Stimulated activated naive CD8-positive, alpha-beta T cell treated with anti-CD3 and anti-CD28 coated beads, Interleukin-15, Interleukin-2, amounts not matched to agents 100 ng/mL and 50 ng/mL, for 24 hours (primary cell): Measurements from ENCODE around the gene NCAM2.

Experiments
- H3K27ac Mint-ChIP-seq: one replicate; pipeline ENCODE4 v1.8.0; 2021; ENCODE audit warnings: mild to moderate bottlenecking, mixed read lengths
- H3K27me3 Mint-ChIP-seq: one replicate; pipeline ENCODE4 v1.8.0; 2021; ENCODE audit warnings: mixed read lengths
- H3K36me3 Mint-ChIP-seq: one replicate; pipeline ENCODE4 v1.8.0; 2021; ENCODE audit warnings: low read depth, mixed read lengths
- H3K4me1 Mint-ChIP-seq: one replicate; pipeline ENCODE4 v1.8.0; 2021; ENCODE audit warnings: low read depth, mixed read lengths
- H3K4me3 Mint-ChIP-seq: one replicate; pipeline ENCODE4 v1.8.0; 2021; ENCODE audit warnings: mild to moderate bottlenecking, mixed read lengths
- H3K9me3 Mint-ChIP-seq: one replicate; pipeline ENCODE4 v1.8.0; 2021; ENCODE audit warnings: mixed read lengths

NCAM2 gene

GRCh38 chr21:20997636-20998455 is at the start of gene NCAM2:
NCAM2 (plus strand) TSS chr21:20998409.
- H3K27ac Mint-ChIP-seq, result no peak within 1 kb of the TSS
- no peaks in the 10 kb centered on the region for H3K36me3 Mint-ChIP-seq

GRCh38 chr21:20949884-20950283 is 48.3 kb upstream of the NCAM2 start:
- H3K27ac Mint-ChIP-seq, result no peak overlapping the region
- H3K4me3 Mint-ChIP-seq, result no peak overlapping the region
- H3K4me1 Mint-ChIP-seq, result no peaks in the 10 kb centered on the region
- H3K36me3 Mint-ChIP-seq, result no peaks in the 10 kb centered on the region
- H3K27me3 Mint-ChIP-seq, result no peaks in the 10 kb centered on the region
- H3K9me3 Mint-ChIP-seq, result peaks cover 4% of the 10 kb centered on the region

More at GRCh38 chr21:20997636-20998455, at the start of gene NCAM2:
- Mint-ChIP-seq H3K9me3 (no peaks in the 10 kb centered on the region), H3K27me3 (peaks cover 55% of the 10 kb centered on the region), H3K4me1 (peaks cover 7% of the 10 kb centered on the region), H3K4me3 (peak within 1 kb of the TSS; percentile 66)

DNA sequence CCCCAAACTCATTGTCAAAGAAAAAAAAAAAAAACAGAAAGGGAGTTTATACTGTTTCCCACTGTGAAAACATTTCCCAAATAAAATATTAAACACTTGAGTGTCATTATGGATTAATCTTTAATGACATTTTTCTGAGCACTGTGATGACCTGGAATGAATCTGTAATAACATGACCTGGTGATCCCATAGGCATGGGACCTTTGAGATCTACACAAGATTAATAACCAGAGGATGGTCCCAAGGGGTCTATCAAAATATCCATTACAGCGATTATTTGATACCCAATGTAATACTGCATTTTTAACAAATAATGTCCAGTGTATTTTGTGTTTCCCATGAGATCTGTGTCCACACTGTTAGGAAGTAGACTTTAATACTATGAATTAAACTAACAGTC is 32.4 kb upstream of the NCAM2 start:
- no peak overlapping the region for H3K4me3 Mint-ChIP-seq
- H3K9me3 Mint-ChIP-seq, result no peaks in the 10 kb centered on the region
- H3K27ac Mint-ChIP-seq, result no peak overlapping the region
- H3K27me3 Mint-ChIP-seq, result no peaks in the 10 kb centered on the region
- H3K4me1 Mint-ChIP-seq, result no peaks in the 10 kb centered on the region
- no peaks in the 10 kb centered on the region for H3K36me3 Mint-ChIP-seq

DNA sequence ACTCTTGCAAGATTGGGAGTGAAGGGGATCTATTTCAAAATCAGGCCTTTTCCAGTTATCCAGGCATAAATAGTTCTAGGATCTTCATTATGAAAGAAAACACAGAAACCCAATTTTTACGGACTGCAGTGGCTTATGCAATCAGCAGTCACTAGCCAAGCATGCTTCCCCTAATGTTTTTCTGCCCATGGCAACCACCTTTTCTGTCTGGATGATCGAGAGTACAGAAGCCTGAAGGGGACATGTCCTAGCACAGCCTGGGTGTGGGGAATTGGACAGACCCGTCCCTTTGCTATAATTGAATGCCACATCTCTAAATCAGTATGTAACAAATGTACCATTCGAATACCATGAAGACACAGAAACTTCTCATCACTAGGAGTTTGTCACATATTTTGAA is 29.8 kb upstream of the NCAM2 start:
- H3K4me3 Mint-ChIP-seq, result no peak overlapping the region

DNA sequence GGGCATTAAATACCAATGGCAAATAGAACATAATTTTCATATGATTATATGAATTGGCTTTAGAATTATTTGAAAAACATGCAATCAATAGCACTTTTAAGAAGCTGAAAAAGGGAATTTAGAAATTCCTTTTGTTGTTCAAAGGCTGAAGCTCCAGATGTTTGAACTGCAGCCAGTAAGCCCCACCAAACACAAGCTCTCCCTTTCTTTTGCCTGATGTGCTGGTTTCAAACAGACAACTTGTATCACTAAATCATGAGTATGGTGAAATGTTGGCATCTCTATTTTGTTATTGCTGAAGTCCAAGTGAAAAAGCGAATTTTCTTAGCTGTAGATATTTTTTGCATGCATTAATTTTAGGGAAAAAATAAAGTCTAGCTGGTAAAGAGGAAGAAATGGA is 27.5 kb upstream of the NCAM2 start:
- Mint-ChIP-seq H3K27ac (no peak overlapping the region), H3K9me3 (no peaks in the 10 kb centered on the region), H3K36me3 (no peaks in the 10 kb centered on the region), H3K4me1 (no peaks in the 10 kb centered on the region), H3K27me3 (no peaks in the 10 kb centered on the region), H3K4me3 (no peak overlapping the region)

More for the DNA sequence above, 29.8 kb upstream of the NCAM2 start:
- no peaks in the 10 kb centered on the region for H3K9me3 Mint-ChIP-seq
- no peaks in the 10 kb centered on the region for H3K36me3 Mint-ChIP-seq
- no peaks in the 10 kb centered on the region for H3K4me1 Mint-ChIP-seq
- no peak overlapping the region for H3K27ac Mint-ChIP-seq
- H3K27me3 Mint-ChIP-seq, result no peaks in the 10 kb centered on the region

- no peak overlapping the region for H3K27ac Mint-ChIP-seq
- H3K9me3 Mint-ChIP-seq, result no peaks in the 10 kb centered on the region
- H3K36me3 Mint-ChIP-seq, result no peaks in the 10 kb centered on the region
- no peaks in the 10 kb centered on the region for H3K27me3 Mint-ChIP-seq
- H3K4me3 Mint-ChIP-seq, result no peak overlapping the region
- H3K4me1 Mint-ChIP-seq, result no peaks in the 10 kb centered on the region
These were observed 26.8 kb upstream of the NCAM2 start for GRCh38 chr21:20971296-20971921.

DNA sequence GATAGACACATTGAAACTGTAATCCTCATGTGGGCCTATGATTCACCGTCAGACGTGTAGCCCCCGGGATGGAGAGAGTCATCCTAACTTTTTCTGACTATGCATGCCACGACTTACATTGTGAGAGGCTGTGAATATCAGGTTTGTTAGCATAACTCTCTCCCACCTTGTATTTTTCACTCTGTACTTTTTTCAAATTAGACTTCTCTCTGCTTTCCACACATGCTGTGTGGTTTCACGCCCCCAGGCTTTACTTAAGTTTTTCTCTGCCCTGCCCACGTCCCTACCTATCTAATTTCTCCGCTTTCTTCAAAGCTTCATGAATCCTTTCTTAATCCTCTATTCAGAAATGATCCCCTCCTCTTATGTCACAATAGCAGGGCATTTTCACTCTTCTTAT is 3.4 kb upstream of the NCAM2 start:
- no peak overlapping the region for H3K27ac Mint-ChIP-seq
- H3K27me3 Mint-ChIP-seq, result peaks cover 37% of the 10 kb centered on the region
- H3K36me3 Mint-ChIP-seq, result no peaks in the 10 kb centered on the region
- H3K9me3 Mint-ChIP-seq, result no peaks in the 10 kb centered on the region
- H3K4me3 Mint-ChIP-seq, result no peak overlapping the region
- peaks cover 7% of the 10 kb centered on the region for H3K4me1 Mint-ChIP-seq

DNA sequence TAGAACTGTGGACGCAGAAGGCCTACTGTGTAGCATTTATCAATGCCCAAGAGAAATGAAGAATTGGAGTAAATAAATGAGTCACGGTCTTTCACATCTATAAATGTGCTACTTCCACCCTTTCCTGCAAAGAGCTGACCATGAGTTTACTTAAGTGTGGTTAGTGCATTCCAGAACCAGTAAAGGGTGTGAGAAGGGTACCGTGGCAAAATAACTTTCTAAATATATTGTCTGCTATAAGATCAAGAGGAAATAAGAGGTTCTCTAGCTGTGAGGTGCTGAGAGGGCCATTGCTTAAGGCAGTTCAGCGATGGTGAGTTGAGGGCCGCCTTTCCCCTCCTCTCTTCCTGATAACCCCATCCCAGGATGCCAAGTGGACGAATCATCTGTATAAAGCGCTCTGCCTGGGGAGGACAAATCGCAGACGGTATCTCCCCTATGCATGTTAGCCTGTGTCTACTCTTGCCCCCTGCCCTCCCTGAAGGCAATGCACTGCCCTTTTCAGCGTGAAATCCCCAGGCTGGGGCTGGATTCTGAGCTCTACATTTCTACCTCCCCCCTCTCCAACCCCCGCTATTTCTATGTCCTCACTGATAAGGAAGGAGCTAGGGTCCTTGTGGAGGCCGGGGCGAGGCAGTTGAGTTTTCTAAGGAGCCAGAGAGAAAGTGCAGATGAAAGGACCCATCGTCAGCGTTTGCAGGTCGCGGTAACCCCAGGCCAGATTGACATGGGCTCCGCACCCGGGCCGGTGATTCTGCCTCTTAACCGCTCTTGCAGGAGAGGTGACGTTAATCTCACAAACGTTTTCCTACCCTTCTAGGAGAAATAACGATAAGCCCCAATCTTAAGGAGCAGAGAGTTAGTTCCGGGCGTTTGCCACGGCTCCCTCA is 1.5 kb upstream of the NCAM2 start:
- no peaks in the 10 kb centered on the region for H3K36me3 Mint-ChIP-seq
- peaks cover 53% of the 10 kb centered on the region for H3K27me3 Mint-ChIP-seq
- H3K4me3 Mint-ChIP-seq, result no peak overlapping the region
- no peak overlapping the region for H3K27ac Mint-ChIP-seq
- peaks cover 7% of the 10 kb centered on the region for H3K4me1 Mint-ChIP-seq
- H3K9me3 Mint-ChIP-seq, result no peaks in the 10 kb centered on the region

GRCh38 chr21:20997311-20997635 is 936 bp upstream of the NCAM2 start:
- Mint-ChIP-seq H3K9me3 (no peaks in the 10 kb centered on the region), H3K36me3 (no peaks in the 10 kb centered on the region), H3K4me1 (peaks cover 7% of the 10 kb centered on the region), H3K27ac (no peak overlapping the region), H3K4me3 (peak overlapping the region; percentile 47), H3K27me3 (peaks cover 58% of the 10 kb centered on the region)

DNA sequence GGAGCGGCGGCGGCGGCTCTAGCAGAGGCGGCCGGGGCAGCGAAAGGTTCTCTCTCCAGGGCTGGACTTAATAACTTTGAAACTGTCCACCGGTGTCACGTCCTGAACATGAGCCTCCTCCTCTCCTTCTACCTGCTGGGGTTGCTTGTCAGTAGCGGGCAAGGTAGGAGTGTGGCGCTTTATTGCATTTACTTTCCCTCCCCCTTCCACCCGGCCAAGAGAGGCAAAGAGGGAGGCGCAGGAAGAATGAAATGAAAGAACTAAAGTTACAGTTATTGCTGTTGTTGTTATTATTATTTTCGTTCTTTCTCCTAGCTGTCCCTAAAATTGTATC is 214 bp downstream of the NCAM2 start:
- no peaks in the 10 kb centered on the region for H3K9me3 Mint-ChIP-seq
- peak overlapping the region; percentile 66 for H3K4me3 Mint-ChIP-seq
- no peaks in the 10 kb centered on the region for H3K36me3 Mint-ChIP-seq
- H3K4me1 Mint-ChIP-seq, result peaks cover 7% of the 10 kb centered on the region
- peaks cover 55% of the 10 kb centered on the region for H3K27me3 Mint-ChIP-seq
- no peak overlapping the region for H3K27ac Mint-ChIP-seq

DNA sequence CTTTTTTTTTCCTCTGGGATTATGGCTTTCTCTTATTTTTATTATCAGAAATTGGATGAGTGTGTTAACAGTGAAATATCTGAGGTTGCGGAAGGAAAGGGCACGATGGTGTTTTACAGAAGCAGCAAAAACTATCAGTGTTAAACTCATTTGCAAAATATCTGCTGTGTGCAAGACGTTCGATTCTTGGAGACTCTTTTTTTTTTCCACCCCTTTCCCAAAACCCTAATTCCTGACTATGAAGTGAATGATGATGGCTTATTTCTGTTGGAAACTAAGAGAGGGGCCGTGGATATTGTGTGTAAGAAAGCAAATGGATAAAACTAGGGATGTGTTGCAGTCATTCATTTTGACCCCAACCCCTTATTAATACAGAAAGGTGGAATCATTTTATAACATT is 677 bp downstream of the NCAM2 start:
- H3K4me1 Mint-ChIP-seq, result peaks cover 7% of the 10 kb centered on the region
- H3K27ac Mint-ChIP-seq, result no peak overlapping the region

GRCh38 chr21:20999659-21000058 is 1.4 kb downstream of the NCAM2 start:
- Mint-ChIP-seq H3K36me3 (no peaks in the 10 kb centered on the region), H3K27ac (no peak overlapping the region), H3K4me3 (no peak overlapping the region), H3K9me3 (no peaks in the 10 kb centered on the region), H3K27me3 (peaks cover 55% of the 10 kb centered on the region), H3K4me1 (peaks cover 7% of the 10 kb centered on the region)

More for the DNA sequence above, 677 bp downstream of the NCAM2 start:
- Mint-ChIP-seq H3K4me3 (peak overlapping the region; percentile 66), H3K27me3 (peaks cover 55% of the 10 kb centered on the region), H3K36me3 (no peaks in the 10 kb centered on the region), H3K9me3 (no peaks in the 10 kb centered on the region)

GRCh38 chr21:21000591-21001175 is 2.5 kb downstream of the NCAM2 start:
- Mint-ChIP-seq H3K27ac (no peak overlapping the region), H3K27me3 (peaks cover 52% of the 10 kb centered on the region), H3K4me1 (peaks cover 7% of the 10 kb centered on the region), H3K9me3 (no peaks in the 10 kb centered on the region), H3K4me3 (no peak overlapping the region), H3K36me3 (no peaks in the 10 kb centered on the region)

- Mint-ChIP-seq H3K4me3 (no peak overlapping the region), H3K4me1 (peaks cover 7% of the 10 kb centered on the region), H3K36me3 (no peaks in the 10 kb centered on the region), H3K27me3 (peaks cover 50% of the 10 kb centered on the region), H3K9me3 (no peaks in the 10 kb centered on the region), H3K27ac (no peak overlapping the region)
These were observed 3.4 kb downstream of the NCAM2 start for GRCh38 chr21:21001591-21002100.

GRCh38 chr21:21002153-21002552 is 3.9 kb downstream of the NCAM2 start:
- H3K9me3 Mint-ChIP-seq, result no peaks in the 10 kb centered on the region
- peaks cover 7% of the 10 kb centered on the region for H3K4me1 Mint-ChIP-seq
- H3K27me3 Mint-ChIP-seq, result peaks cover 44% of the 10 kb centered on the region
- H3K27ac Mint-ChIP-seq, result no peak overlapping the region
- no peak overlapping the region for H3K4me3 Mint-ChIP-seq
- no peaks in the 10 kb centered on the region for H3K36me3 Mint-ChIP-seq
